Caco-2 (cell line): ENCODE data around the gene CMTR1. TPM values are rescaled to one million over a fixed set of nuclear protein-coding genes. Genes with fewer than 3 reads are reported as not detected.

ENCODE experiments used
- BruUV-seq: library from RNA; stranded (reverse); fragments of 400-500 nt; replicated peaks from 2 replicates; lab custom pipeline; 2021; lab: Mats Ljungman, UMichigan
- CTCF ChIA-PET: fragments of 300-600 bp; sonication (Branson Sonifier 250); formaldehyde crosslinking; loops from one replicate; lab custom pipeline; 2022; ENCODE audit warnings: antibody characterized with exemption; lab: Charles Lee
- POLR2A ChIA-PET: fragments of 300-600 bp; sonication (Branson Sonifier 250); formaldehyde crosslinking; loops from one replicate; lab custom pipeline; 2022; ENCODE audit warnings: antibody characterized with exemption; lab: Charles Lee
- DNase-seq, 2 experiments: peaks; one replicate each; pipeline versions ENCODE4 v3.0.0 to v3.0.0-alpha.2; 2020 to 2022
- H3K27me3 ChIP-seq: replicated peaks from 2 replicates; pipeline ENCODE4 v1.6.0; 2011; ENCODE audit warnings: low read length; ENCODE audit not compliant: control insufficient read depth, insufficient read depth
- H3K36me3 ChIP-seq: 2 replicates; pipeline ENCODE4 v1.5.1; 2011; ENCODE audit warnings: low read length; ENCODE audit not compliant: control insufficient read depth, insufficient read depth
- H3K4me1 ChIP-seq: fragments of 250-450 bp; sonication (Bioruptor Pico); 2 replicates; pipeline ENCODE4 v1.5.1; 2020; ENCODE audit warnings: mild to moderate bottlenecking
- H3K4me3 ChIP-seq: 2 replicates; pipeline ENCODE4 v1.5.1; 2011; ENCODE audit warnings: low read depth, mild to moderate bottlenecking, control low read depth, low read length
- H3K9me3 ChIP-seq: fragments of 250-450 bp; sonication (Bioruptor Pico); 2 replicates; pipeline ENCODE4 v1.5.1; 2020; ENCODE audit warnings: mild to moderate bottlenecking, moderate library complexity
- H3K27ac Mint-ChIP-seq: one replicate; pipeline ENCODE4 v1.8.0; 2022; ENCODE audit warnings: mixed read lengths; ENCODE audit not compliant: unreplicated experiment
- H3K27me3 Mint-ChIP-seq: one replicate; pipeline ENCODE4 v1.8.0; 2022; ENCODE audit warnings: mixed read lengths; ENCODE audit not compliant: insufficient read depth, unreplicated experiment
- H3K36me3 Mint-ChIP-seq: one replicate; pipeline ENCODE4 v1.8.0; 2022; ENCODE audit warnings: mild to moderate bottlenecking, mixed read lengths; ENCODE audit not compliant: insufficient read depth, unreplicated experiment
- H3K4me1 Mint-ChIP-seq: one replicate; pipeline ENCODE4 v1.8.0; 2022; ENCODE audit warnings: low read depth, mixed read lengths; ENCODE audit not compliant: unreplicated experiment
- H3K4me3 Mint-ChIP-seq: one replicate; pipeline ENCODE4 v1.8.0; 2022; ENCODE audit warnings: mild to moderate bottlenecking, moderate library complexity, mixed read lengths; ENCODE audit not compliant: unreplicated experiment
- H3K9me3 Mint-ChIP-seq: one replicate; pipeline ENCODE4 v1.8.0; 2022; ENCODE audit warnings: mixed read lengths; ENCODE audit not compliant: unreplicated experiment
- intact Hi-C: fragments of 100-400 bp; cut with micrococcal nuclease; formaldehyde crosslinking; loops from one replicate; pipeline ENCODE4 v1.10.0; 2022; ENCODE audit not compliant: unreplicated experiment
- total RNA-seq: library from RNA; stranded (reverse); gene quantifications from 2 replicates; pipeline ENCODE4 v1.2.3, GENCODE V29; 2022
- TF ChIP-seq, protein P1 (sequence below), 2 experiments: fragments of 200-600 bp in 1 of 2; IDR thresholded peaks; 1 replicate in 1 of 2; 2 replicates in 1 of 2; pipeline versions ENCODE4 v1.5.1 to v1.8.0; 2011 to 2022; ENCODE audit warnings: antibody characterized with exemption in 1 of 2, control low read depth in 1 of 2, inconsistent platforms in 1 of 2, low read depth in 1 of 2, low read length in 1 of 2, mild to moderate bottlenecking in 1 of 2, moderate library complexity in 1 of 2; ENCODE audit not compliant: insufficient read depth in 1 of 2, severe bottlenecking in 1 of 2, unreplicated experiment in 1 of 2

Gene CMTR1
- total RNA-seq, 1 experiment from 2014 or later, result 40.8 TPM

DNA sequence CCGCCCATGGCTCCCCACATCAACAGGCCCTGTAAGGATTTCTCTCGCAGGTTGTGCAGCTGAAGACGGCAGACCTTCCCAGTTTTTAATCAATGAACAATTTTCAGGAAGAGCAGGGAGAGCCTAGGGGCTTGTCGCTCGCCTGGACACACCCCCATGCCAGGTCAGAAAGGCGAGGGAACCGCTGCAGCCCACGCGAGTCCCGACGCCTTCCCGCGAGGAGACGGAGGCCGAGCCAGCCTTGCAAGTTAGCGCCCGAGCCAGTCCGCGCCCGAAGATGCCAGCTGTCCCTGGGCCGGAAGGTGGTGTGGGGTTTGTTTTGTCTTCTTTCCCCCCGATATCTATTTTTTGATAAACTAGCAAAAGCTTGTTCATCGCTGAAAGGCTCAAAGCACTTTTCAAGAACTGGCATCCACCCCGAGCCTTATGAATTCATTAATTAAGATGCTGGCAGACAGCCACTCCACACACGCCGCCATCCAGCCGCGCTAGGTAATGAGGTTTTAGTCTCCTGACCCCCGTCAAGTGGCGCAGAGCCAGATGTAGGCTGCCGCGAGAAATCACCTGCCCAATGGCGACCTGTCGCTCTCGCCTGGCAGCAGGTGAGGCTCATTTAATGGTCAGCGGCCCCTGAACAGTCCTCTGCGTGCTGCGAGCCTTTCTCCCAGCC lies 60.1 kb downstream of the CMTR1 start:
- BruUV-seq, result no TSS peak
- ChIA-PET CTCF (no interaction called here), POLR2A (no interaction called here)
- no peaks in the 10 kb centered on the region; the same call in 1 of the 2 replicates for H3K36me3 ChIP-seq
- H3K4me1 ChIP-seq, result no peaks in the 10 kb centered on the region
- H3K27me3 ChIP-seq, result no peaks in the 10 kb centered on the region
- Mint-ChIP-seq H3K36me3 (peaks cover 8% of the 10 kb centered on the region), H3K4me3 (no peak overlapping the region), H3K9me3 (no peaks in the 10 kb centered on the region), H3K27ac (no peak overlapping the region), H3K27me3 (no peaks in the 10 kb centered on the region), H3K4me1 (no peaks in the 10 kb centered on the region)
- no peaks in the 10 kb centered on the region for H3K9me3 ChIP-seq
- intact Hi-C loops, result no loop called here
- DNase-seq, result no peak
- TF ChIP-seq, protein P1, sequence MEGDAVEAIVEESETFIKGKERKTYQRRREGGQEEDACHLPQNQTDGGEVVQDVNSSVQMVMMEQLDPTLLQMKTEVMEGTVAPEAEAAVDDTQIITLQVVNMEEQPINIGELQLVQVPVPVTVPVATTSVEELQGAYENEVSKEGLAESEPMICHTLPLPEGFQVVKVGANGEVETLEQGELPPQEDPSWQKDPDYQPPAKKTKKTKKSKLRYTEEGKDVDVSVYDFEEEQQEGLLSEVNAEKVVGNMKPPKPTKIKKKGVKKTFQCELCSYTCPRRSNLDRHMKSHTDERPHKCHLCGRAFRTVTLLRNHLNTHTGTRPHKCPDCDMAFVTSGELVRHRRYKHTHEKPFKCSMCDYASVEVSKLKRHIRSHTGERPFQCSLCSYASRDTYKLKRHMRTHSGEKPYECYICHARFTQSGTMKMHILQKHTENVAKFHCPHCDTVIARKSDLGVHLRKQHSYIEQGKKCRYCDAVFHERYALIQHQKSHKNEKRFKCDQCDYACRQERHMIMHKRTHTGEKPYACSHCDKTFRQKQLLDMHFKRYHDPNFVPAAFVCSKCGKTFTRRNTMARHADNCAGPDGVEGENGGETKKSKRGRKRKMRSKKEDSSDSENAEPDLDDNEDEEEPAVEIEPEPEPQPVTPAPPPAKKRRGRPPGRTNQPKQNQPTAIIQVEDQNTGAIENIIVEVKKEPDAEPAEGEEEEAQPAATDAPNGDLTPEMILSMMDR (IDR thresholded peaks at IDR 0.05; ENCODE audit: insufficient read depth in 1 of 2, low read depth in 1 of 2, low read length in 1 of 2, severe bottlenecking in 1 of 2, unreplicated experiment in 1 of 2), result no peak
- H3K4me3 ChIP-seq, result no peak overlapping the region

DNA sequence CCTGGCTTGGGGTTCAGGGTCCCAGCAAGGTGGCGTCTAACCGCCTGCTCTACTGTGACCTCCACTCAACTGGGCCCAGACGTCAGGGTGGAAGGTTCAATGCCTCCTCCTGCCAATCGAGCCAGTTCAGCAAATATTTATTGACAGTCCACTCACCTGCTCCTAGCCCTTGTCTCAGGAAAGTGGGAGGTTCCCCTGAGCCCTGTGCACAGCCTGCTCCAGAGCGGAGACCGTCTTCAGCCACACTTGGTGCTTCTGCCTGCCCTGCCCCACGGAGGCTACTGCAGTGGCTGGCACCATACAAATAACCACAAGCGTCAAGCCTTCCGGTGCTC lies 60.6 kb downstream of the CMTR1 start:
- Histone ChIP-seq H3K9me3 (no peaks in the 10 kb centered on the region), H3K27me3 (no peaks in the 10 kb centered on the region), H3K36me3 (no peaks in the 10 kb centered on the region; the same call in 1 of the 2 replicates), H3K4me3 (no peak overlapping the region), H3K4me1 (no peaks in the 10 kb centered on the region)
- Mint-ChIP-seq H3K27ac (no peak overlapping the region), H3K27me3 (no peaks in the 10 kb centered on the region), H3K4me1 (no peaks in the 10 kb centered on the region), H3K9me3 (no peaks in the 10 kb centered on the region), H3K36me3 (peaks cover 8% of the 10 kb centered on the region), H3K4me3 (no peak overlapping the region)
- TF ChIP-seq, protein P1 (IDR thresholded peaks at IDR 0.05; ENCODE audit: insufficient read depth in 1 of 2, low read depth in 1 of 2, low read length in 1 of 2, severe bottlenecking in 1 of 2, unreplicated experiment in 1 of 2), result no peak
- CTCF ChIA-PET, result no interaction called here
- intact Hi-C loops, result no loop called here
- BruUV-seq, result no TSS peak
- no peak for DNase-seq
- POLR2A ChIA-PET, result no interaction called here

DNA sequence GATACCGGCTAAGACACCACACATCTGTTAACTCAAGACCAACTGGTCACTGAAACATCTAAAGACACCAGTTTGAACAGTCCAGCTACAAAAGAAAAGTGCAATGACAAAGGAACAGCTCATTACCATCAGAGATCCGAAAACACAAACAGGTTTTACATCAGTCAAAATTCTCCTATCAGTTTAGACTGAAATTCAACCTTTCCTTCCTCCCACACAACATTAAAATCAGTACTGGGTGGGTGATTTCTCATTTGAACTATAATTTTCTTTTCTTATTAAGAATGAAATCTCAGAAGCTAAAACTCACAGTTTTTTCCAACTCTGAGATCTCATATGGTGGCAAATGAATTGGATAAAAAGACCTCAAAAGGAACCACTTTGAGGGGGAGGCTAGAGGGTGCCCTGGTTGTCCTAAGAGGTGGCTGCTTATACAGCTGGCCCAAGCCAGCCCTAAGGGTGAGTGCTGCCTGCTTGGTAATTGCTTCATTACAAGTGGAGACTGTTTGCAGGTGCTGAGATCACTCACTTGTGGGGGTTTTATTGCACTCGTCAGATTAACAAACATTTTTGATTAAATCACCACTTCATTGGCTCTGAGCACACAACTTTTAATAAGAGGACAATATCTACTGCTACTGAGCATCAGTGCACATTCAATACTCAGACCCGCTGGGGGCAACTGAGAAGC lies 62.4 kb downstream of the CMTR1 start:
- POLR2A ChIA-PET, result no interaction called here

More for the DNA sequence above, 62.4 kb downstream of the CMTR1 start:
- Histone ChIP-seq H3K9me3 (no peaks in the 10 kb centered on the region), H3K4me1 (peaks cover 7% of the 10 kb centered on the region; the same call in 1 of the 2 replicates), H3K4me3 (no peak overlapping the region), H3K36me3 (no peaks in the 10 kb centered on the region; the same call in 1 of the 2 replicates), H3K27me3 (no peaks in the 10 kb centered on the region)
- Mint-ChIP-seq H3K27ac (no peak overlapping the region), H3K4me1 (peaks cover 5% of the 10 kb centered on the region), H3K9me3 (no peaks in the 10 kb centered on the region), H3K4me3 (no peak overlapping the region), H3K27me3 (no peaks in the 10 kb centered on the region), H3K36me3 (peaks cover 8% of the 10 kb centered on the region)
- intact Hi-C loops, result no loop called here
- DNase-seq, result no peak
- CTCF ChIA-PET, result no interaction called here
- no TSS peak for BruUV-seq
- TF ChIP-seq, protein P1 (IDR thresholded peaks at IDR 0.05; ENCODE audit: insufficient read depth in 1 of 2, low read depth in 1 of 2, low read length in 1 of 2, severe bottlenecking in 1 of 2, unreplicated experiment in 1 of 2), result no peak
